Embryonic facial prominence (tissue), 1 donor: ENCODE results near the gene PSME3IP1.

Experiments
- DNase-seq: peaks from one replicate; pipeline ENCODE4 v3.0.0-alpha.2; 2016; ENCODE audit errors: extremely low spot score

The PSME3IP1 gene

DNA sequence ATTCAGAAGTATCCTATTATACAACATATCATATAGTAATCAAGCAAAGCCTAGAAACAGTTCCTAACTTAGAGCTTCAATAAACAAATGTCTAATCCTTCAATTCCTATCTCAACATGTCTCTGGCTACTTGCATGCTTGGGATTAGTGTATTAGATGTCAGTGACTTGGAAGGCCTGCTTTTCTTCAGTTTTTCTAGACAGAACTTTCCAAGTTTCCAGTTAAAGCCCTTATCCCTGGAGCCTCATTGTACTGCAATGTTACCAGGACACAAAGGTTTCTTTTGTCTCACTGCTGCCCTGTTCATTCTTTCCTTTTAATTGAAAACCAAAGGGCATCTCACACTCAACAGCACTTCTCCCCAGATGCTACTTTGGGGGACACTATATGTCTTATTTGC is 16.5 kb downstream of the PSME3IP1 start:
- no peak for DNase-seq

DNA sequence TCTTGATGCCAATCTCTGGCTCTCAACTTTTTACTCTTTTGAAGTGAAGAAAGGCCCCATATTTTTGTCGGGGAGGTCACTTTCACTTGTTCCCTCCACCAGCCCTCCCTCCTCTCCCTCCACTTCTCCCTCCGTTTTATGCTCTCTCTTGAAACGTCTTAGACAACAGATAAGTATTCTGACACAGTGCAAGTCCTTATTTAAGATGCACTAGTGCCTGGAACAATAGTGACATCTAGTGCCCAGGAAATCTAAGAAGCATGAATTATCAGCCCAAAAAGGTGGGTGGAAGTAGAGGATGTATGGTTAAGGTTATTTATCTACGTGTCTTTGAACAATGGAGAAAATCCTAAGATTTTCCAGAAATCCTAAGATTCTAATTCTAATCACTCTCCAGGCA is 17.9 kb downstream of the PSME3IP1 start:
- no peak for DNase-seq

DNA sequence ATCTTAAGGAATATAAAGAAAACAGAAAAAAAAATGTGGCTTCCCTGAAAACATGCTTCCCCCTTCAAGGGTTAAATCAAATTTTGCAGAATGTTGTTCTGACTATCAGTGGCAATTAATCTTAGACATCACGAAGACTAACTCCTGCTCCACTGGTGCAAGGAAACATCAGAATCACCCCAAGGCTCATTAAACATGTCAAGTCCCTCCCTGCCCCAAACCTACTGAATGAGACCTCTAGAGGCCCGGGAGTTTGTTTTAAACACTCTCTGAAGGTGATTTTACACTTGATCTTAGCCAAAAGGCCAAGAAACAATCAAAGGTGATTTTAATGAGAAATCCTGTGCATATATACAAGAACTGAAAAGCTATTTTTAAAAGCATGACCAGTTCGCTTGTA is 18.3 kb downstream of the PSME3IP1 start:
- DNase-seq = no peak

DNA sequence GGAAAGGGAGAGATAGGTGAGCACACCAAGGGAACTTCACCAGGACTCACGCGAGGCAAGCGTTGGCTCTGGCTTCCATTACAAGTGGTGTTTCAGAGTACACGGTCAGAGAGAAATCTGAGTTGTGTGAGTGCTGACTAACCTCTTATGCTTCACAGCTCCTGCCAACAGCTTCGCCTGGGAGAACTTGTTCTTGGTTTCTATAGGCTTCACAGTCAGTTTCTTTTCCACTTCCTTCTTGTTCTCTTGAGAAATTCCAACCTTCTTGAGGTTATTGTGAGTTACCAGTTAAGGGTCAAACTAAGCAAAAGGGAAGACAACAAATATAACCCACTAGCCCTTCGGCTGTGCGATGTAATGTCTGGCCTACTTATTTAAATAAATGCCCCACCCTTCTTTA is 18.9 kb downstream of the PSME3IP1 start:
- DNase-seq = no peak

DNA sequence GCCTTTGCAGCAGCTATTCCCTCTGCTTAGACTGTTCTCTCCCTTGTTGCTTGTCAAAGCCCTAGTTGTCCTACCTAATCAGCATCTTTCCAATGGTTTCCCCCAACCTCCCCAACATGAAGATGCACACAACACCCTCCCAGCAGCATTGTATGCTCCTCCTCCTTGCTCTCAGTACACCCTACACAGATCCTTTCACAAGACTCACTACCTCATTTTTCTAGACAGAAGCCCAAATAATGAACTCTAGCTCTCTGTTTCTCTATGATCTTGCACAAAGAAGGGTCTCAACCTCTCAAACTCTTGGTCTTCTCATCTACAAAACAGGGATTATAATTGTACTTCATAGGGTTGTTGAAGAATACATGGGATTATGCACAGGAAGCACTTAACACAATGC is 19.4 kb downstream of the PSME3IP1 start:
- no peak for DNase-seq

DNA sequence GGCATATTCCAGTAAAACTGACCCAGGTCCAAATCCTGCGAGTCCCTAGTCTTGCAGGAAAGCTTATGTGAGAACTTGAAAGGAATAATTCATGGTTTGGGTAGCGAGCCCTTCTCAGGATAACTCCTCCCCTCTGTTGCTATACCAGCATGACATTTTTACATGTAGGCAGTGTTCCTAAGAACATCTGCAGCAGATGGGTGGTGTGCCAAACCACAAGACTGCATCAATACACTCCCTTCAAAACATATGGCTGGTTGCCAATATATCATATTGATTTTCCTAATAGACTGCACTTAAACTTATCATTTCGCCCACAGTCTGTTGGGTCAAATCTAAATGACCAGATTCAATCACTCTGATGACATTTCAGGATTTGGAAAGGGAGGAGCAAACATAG is 19.9 kb downstream of the PSME3IP1 start:
- no peak for DNase-seq

DNA sequence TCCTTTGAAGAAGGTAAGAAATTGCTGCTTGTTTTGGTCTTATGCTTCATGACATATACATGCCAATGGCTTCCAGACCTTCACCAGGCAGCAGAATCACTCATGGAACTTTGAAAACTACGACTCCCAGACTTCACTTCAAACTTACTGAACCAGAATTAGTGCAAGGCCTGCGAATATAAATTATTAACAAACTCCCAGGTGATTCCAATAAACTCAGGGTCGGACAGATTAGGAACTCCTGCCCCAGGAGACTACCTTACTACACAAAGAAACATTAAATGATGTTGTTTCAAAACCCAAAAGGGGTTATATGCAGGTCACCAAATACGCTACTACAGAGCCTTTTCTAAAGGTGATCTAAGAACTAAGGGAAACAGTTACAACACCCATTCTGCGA is 20.4 kb downstream of the PSME3IP1 start:
- no peak for DNase-seq

DNA sequence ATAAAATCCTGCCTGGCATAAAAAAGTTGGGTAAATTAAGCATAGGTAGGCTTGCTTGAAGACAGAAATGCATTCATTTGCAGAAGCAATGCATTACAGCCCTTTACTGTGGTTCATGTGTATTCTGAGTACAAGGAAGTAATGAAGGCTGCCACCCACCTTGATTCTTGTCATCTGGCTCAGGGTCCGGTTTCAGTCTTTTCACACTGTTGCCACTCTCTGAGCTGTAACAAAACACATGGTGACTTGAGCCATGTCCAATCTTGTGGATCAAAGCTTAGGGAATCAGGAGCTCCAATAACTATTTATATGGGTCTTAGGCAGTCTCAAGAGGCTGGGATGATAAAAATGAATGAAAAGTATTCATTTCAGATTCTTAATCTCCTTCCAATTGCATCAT is 22.0 kb downstream of the PSME3IP1 start:
- no peak for DNase-seq

DNA sequence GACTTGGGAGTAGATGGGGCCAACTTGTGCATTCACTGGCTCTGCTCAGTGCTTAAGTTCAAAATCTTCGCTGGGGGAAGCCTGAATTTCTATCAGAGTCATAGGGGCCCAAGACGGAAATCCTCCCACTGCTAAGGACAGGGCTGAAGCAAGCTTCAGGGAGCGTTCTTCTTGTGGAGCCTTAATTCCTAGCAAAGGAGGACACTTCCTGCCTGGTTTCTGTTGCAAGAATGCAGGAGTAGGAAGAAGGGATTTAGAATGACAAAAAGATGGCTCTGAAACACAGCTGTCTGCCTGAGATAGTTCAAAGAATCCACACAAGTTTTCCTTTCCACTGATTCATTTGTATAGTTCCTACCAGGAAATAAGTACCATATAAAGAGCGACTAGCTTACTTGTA is 26.4 kb downstream of the PSME3IP1 start:
- no peak for DNase-seq

DNA sequence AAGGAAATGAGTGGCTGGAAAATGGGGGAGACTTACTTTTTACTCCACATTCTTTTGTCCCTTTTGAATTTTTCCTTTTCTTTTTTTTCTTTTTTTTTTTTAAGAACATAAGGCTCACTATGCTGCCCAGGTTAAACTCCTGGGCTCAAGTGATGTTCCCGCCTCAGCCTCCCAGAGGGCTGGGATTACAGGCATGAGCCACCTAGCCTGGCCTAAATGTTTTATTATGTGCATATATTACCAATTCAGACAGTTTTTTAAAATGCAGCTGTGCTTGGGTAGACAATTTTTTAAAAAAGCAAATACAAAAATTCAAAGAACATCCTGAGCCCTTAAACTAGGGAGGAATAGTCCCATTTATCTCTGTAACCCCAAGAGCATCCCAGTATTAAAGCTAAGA is 28.3 kb downstream of the PSME3IP1 start:
- DNase-seq = no peak

DNA sequence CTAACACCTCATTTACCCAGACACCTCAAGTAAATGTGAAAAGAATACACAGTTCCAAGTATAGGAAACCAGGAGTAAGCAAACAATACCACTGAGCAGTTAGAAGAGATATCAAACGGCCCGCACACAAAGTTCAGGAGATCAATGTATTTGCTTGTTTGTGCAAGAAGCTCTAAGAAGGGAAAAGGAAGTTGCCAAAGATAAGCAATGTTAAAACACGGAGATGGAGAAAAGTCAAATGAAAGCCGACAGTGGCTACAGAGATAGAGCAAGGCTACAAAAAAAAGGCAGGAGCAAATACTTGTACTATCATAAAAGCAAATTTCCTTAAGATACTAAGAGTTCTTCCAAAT is 29.5 kb downstream of the PSME3IP1 start:
- DNase-seq = no peak

DNA sequence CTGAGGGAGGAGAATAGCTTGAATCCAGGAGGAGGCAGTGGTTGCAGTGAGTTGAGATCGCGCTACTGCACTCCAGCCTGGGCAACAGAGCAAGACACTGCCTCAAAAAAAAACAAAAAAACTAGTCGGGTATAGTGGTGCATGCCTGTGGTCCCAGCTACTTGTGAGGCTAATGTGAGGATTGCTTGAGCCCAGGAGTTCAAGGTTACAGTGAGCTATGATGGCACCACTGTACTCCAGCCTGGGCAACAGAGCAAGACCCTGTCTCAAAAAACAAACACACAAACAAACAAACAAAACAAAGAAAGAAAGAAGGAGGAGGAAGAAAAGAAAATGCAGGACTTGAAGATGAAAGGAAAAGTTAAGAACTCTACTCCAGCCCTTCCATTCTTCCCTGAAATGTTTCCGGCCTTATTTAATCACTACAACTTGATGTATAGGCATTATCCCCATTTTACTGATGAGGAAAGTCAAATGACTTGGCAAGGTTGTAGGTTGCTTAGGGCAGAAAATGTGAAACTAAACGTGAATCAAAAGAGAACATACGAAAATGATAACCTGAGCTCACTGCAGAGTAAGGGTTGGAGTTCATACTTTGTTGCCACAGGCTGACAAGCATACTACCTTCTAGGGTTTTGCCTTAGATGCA is 30.0 kb downstream of the PSME3IP1 start:
- DNase-seq = no peak

DNA sequence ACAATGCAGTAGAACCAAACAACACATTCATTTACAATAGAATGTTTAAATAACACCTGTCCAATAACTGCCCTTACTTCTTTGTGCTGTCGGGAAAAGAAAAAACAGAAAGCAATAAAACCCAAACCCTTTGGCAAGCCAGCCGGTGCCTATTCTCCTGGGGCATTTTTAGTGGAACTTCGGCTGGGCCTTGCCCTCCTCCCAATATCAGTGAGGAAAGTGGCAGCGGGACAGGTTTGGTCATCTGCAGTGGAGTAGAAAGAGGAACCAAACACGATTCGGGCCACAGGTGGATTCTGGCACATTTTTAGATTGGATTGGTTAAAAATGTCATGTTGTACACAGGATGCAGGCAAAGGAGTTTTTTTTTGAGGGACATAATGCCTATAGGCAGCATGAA is 32.0 kb downstream of the PSME3IP1 start:
- DNase-seq = no peak

DNA sequence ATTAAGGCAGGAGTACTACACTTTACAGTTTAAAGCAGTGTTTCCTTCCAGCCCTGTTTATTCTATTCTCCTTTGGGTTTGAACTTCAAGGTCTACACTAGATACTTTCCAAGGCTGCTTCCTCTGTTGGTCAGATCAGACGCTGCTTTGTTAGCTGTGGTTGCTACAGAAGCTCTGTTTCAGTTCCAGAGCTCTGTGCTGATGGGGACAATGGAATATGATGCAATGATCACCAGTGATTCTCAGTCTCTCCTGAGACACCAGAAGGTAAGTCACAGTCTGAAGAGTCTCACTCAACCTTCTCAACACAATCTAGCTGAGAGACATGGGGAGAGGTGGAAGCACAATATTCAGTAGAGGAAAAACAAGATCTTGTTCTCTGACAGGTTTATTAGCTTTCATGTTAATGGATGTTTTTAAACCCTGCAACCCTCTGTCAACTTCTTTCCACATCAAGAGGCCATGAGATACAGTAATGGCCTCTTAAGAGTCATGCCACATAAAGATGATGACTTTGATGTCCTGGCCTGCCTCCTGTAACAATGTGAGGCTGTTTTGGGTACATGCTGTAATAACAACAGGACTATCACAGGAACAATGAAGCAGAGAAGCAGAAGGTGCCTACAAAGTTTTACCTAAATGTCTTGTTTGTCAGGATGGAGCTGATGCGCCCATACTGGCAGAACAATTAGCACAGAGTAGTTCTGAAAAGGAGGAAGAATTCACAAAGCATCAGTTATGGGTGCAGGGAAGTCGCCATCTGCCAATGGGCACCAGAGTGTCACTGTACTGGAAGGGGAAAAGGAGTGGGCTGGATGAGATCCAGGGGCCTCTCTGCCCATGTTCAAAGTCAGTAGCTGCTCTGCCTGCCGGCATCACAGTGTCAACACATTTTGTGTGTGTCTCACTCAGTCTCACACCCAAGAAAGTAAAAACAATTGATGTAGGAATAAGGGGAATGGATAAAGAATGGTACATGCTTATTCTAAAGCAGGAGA is 33.4 kb downstream of the PSME3IP1 start:
- no peak for DNase-seq

DNA sequence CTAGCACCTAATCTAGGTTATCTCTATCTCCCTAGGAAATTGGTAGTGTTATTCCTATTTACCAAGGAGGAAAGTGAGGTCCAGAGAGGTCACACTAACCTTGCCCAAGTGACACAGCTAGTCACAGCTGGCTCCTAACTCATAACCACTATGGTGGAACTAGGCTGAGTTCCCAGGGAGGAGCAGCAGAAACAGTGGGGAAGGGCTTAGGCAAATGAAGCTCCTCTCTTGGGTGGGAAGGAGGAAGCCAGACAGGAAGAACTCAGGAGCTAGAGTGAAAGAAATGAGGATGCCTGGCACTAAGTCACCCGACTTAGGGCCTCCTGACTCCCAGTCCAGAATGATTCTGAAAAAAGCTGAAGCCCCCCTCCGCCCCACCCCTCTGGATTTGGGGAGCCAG is 34.5 kb downstream of the PSME3IP1 start:
- no peak for DNase-seq

DNA sequence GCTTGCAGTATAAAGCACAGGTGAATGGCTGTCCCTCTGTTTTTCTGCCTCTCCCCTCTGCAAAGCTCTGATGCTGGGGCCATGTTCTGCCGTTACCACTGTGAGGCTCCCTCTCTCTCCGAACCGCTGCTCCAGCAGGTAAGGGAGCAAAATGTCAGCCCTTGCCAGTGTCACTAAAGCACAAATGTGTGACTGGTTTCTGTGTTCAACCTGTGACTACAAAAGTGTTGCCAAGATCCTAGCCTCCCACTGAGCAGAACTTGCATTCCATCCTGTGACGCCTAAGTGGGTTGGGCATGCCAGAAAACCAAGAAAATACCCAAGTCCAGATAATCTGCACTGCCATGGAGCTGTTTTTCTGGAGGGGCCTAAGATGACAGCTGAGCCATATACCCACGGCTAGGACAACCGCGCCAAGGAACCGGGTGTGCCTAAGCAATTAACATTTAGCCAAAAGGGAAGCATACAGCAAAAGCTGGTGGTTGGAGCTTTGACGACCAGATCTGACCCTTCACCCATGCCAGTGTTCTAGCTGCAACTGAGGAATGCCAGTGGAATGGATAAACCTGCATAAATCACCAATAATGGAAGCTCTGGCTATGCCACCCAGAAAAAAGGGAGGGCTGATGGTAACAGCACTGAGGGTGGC is 35.0 kb downstream of the PSME3IP1 start:
- no peak for DNase-seq

DNA sequence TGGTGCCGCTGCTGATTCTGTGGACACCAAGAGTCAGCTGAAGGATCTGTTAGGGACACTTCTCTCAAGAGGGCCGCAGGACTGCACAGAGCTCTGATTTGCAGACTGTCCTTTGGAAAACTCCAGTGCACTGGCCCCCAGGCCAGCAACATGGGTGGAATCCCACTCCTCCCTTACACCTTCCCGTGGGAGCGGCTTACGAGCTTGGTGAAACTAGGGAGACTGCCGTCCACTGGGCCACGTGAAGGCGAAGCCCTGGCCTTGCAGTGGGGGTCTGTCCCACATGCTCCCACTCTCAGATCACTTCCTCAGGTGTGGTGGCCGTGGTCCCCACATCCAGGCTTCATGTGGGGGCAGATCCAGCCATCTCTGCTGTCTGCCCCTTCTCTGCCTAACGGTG is 36.4 kb downstream of the PSME3IP1 start:
- DNase-seq = no peak

DNA sequence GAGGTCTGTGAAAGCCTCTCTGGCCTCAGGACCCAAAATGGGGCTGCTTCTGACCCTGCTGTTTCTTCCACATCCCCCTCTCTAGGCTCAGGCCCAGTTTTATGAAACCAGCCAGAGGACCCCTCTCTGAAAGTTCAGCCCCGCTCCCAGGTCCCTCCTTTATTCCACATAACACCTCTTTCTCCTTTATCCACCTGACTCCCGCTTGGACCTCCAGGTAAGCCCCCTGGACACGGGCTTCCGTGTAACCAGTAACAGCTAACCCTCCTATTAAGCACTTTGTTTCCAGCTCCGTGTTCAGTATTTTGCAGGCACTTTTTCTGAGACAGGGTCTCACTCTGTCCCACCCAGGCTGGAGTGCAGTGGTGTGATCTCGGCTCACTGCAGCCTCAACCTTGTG is 37.4 kb downstream of the PSME3IP1 start:
- no peak for DNase-seq

DNA sequence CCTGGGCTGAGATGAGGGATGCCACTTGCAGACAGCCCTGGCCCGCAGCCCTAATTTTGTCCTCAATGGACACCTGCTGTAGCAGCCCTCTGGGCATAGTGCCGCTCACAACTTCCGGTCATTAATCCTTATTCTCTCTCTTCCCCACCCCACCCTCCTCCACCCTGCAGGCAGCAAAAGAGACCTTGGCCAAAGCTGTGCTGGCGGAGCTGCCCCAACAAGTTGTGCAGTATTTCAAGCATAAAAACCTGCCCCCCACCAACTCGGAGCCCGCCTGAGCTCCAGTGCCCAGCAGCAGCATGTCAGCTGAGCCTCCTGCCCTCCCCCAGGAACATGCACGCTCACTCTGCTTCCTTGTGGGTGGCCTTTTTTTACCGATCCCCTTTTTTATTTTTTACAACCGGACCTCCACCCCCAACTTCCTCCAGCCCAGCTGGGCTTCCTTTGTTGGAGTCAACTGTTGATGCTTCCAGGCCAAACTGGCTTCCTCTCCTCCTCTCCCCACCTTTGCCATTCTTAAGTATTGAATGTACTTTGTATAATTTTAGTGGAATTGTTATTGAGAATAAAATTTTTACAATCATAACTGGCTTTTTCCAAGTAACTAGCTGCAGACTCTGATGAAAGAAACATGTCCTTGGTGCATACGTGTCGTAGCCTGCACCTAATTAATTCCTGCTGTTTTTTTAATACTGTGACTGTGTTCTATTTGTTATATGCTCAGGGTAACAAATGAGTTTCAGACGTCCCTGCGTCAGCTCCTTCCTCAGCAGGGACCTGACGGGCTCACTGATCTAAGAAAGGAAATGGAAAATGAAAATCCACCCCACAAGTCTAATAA is 38.2 kb downstream of the PSME3IP1 start:
- DNase-seq = peak; percentile 63

DNA sequence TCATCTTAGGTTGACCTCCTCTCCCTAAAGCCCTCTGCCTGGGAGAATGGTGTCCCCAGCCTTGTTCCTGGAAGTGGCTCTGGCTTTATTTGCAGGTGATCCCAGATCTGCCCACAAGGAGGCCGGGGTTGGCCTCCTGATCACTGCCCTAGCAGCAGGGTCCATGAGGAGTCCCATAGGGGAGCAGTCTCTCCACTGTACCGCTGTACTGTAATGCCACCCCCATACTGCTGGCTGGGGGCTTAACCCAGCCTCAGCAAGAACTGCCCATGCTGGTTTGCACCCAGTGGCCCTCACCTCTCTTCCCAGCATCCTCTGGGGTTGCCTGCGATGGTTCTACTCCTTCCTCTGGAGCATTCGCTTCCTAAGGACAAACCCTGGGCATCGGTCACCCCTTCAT is 39.1 kb downstream of the PSME3IP1 start:
- no peak for DNase-seq

DNA sequence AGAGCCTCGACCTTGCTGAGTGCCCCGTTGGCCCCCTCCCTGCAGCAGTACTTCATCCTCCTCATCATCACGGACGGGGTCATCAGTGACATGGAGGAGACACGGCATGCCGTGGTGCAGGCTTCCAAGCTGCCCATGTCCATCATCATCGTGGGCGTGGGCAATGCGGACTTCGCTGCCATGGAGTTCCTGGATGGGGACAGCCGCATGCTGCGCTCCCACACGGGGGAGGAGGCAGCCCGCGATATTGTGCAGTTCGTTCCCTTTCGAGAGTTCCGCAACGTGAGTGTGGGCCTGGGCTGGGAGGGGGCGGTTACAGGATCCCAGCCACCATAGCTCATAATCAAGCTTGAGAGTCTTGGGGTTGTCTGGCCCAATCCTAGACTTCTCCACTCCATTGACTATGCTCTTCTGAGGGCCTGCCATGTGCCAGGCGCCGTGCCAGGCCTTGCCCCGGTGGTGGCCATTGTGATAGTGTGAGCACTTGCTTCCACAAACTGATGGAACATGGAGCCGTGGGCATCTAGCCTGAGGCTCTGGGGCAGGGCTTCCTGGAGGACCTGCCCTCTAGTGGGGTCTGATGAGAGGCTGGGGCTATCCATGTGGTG is 39.7 kb downstream of the PSME3IP1 start:
- DNase-seq = no peak
